GM18868 (cell line): ENCODE results near the gene TBX21.
"Not testable (repeated sequence)": the region's sequence is repeated elsewhere in the genome, so short reads cannot be mapped to it uniquely, and the experiment has no call there.

Experiments used
- ATAC-seq: cut with Tn5 transposase; IDR thresholded peaks from one replicate; pipeline ENCODE4 v1.9.1; 2021; ENCODE audit warnings: mild to moderate bottlenecking, moderate library complexity; ENCODE audit not compliant: unreplicated experiment

The TBX21 gene

DNA sequence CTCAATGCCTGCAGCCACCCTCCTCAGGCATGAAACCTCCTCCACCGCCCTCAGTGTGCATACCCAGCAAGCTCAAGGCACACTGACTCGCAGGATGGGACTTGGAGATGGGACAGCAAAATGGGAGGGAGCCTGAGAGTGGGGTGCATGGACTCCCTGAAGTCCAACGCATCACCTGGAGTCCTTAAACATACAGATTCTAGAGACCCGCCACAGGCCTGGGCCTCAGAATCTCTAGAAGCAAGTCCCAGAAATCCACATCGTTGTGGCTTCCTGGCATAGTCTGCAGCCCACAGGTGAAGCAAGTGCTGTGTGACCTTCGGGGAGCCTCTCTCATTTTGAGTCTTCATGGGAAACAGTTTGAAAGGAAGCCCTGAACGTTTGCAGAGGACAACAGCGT is 3.6 kb upstream of the TBX21 start:
- ATAC-seq: no peak

DNA sequence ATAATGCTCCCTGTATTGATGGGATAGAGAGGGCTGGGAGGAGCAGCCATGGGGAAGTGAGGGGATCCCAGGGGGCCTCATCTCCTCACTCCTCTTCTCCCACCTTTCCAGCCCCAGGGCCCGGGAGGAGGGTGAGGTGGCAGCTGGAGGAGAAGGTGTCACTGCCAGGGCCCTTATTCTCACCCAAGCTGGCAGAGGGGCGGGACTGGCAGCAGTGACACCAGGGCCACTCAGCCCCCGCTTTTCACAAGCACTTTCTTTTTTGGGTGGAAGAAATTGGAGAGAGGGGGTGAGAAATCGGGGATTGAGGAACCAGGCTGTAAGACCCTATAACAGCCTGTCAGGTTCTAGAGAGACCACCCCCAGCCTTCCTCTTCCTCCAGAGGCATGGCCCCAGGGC is 2.4 kb upstream of the TBX21 start:
- ATAC-seq: no peak

DNA sequence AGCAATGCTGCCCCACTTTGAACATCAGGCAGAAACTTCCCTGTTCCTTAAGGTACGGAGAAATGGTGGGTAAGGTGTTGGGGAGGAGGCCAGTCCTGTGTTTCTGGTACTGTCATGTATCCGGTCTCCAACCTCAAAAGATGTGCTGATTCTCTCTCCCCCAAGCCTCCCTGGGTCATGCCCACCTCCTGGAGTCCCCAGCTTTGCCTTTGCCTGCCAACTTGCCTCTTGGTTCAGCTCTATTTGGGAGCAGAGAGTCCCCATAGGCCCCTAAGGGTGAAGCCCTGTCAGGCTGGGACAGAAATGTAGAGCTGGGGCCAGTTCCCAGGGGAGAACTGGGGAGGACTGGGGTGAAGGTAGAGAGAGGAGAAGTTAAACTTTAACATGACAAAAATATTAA is 1.6 kb upstream of the TBX21 start:
- ATAC-seq: no peak

DNA sequence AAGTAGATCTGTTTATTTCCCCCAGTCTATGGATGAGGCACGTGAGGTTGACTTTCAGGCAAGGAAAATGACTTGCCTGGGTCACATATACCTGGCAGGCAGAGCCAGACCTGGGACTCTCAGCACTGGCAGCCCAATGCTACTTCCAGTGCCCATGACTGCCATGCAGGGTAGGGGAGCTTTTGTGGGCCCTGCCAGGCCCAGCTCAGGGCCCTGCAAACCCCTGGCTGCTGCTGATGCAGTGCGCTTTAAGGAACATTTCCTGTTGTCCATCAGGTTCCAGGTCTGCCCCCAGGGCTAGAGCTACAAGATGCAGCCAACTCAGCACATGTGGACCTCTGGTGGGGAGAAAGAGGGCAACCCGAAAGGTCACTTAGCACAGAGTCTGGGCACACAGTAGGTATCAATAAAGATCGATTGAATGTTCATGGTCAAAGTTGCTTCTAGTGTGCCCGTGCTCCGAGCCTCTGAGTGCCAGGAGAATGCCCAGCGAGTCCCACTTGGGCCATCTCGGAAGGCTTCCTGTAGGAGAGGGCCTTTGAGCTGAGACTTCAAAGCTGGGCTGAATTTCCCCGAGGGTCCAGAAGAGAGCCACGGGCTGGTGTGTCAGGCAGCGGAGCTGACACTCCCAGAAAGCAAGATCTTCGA is 513 bp upstream of the TBX21 start:
- ATAC-seq: no peak

DNA sequence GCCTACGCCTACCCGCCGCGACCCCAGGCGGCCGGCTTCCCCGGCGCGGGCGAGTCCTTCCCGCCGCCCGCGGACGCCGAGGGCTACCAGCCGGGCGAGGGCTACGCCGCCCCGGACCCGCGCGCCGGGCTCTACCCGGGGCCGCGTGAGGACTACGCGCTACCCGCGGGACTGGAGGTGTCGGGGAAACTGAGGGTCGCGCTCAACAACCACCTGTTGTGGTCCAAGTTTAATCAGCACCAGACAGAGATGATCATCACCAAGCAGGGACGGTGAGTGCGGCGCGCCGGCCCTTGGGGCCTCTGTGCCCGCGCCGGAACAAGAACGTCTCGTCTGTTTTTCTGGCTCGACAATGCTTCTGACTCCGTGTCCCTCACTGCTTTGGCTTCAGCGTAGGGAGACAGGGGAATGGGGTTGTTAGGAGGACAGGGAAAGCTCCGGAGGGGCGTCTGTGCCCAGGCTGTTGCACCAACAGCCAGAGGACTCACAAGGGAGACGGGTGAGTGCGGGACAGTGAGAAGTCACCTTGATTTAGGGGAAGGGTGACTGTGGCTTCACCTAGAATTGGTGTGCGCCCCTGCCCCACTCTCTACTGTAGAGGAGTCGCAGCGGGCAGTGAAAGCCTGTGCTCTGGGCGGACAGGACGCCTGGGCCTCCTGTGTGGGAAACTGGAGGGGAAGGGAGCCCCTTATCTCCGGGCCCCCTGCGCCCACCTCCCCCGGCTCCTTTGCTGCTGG is 806 bp downstream of the TBX21 start:
- ATAC-seq: peak; percentile 7

DNA sequence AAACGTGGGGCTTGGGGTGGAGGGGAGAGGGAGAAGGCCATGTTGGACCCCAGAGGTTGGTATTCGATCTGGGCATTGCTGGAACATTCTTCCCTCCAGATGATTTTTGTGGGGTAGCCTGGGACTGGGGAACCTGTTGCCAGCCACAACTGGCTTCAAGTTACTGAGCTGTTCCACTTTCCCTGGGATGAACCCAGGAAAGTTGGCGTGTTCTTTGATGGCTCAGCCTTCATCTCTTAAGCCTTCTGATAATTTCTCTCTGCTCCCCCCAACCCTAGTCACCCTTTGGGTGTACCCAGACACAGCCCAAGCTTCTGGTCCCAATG is 2.1 kb downstream of the TBX21 start:
- no peak for ATAC-seq

DNA sequence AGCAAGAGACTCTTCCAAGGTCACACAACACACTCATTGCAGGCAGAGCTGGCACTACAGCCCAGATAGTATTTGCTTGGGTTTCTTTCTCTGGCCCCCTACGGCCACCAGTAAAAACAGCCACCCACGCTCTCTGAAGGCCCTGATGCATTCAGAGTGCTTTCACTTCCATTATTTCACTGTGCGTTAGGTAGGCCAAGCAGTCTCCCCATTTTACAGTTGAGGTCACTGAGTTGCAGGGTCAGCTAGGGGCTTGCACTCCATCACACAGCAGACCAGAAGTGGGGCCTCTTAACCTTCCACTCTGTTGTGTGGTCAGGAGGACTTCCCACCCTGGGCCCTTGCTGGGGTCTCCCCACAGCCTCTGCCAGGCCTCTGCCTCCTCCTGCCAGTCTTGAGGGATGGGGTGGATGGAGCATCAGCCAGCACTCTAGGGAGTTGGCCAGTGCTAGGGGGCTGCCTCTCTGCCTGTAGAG is 2.5 kb downstream of the TBX21 start:
- peak; percentile 76 for ATAC-seq

DNA sequence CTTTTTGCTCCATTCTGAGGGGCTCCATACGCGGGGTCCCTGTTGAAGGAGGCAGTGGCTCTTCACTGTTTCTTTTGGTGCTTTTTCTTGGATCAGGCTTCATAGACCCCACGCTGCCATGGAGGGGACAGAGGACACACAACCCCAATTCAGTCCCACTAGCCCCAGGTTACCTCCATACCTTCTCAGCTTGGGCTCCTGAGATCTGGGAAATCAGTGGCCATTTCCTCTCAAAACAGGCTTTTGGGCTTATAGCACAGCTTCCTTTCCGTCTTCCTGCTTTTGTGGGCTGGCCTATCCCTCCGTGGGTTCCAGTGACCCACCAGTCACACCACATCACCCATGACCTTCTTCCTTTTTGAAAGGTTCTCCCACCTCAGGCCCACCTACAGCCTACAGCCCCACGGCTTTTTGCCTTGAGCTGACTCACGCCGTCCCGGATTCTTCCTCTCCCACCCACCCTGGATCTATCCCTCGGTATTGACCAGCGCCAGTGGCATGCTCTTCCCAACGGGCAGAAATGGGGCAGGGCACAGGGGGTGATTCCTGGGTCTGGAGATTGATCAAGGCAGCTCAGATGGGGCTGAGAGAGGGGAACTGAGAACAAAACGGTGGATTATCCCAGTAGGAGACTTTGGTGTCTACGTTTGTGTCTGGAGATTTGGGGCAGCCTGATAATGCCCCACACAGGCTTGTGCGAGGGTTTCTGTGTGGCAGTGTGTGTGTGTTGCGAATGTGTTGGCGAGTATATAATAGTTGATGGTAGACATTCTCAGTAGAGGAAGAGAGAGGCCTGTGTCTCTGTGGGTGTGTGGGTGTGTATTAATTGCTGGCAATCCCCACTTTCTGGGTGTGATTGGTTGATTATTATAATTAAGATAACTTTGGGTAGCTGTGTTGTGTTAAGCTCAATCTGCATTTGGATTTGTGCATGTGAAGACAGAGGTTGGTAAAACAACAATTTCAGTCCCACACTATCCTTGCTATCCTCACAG is 3.8 kb downstream of the TBX21 start:
- ATAC-seq: no peak

DNA sequence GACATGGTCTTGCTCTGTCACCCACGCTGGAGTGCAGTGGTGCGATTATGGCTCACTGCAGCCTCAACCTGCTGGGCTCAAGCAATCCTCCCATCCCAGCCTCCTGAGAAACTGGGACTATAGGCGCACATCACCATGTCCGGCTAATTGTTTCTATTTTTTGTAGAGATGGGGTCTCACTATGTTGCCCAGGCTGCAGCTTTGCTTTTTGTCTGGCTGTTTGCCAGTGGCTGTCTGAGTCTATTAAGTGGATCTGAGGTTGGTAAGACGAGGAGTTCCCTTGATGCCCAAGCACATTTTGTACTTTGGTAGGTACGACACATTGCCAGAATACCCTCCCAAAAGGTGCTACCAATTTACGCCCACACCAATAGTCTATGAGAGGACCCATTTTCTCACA is 5.1 kb downstream of the TBX21 start:
- no peak for ATAC-seq

DNA sequence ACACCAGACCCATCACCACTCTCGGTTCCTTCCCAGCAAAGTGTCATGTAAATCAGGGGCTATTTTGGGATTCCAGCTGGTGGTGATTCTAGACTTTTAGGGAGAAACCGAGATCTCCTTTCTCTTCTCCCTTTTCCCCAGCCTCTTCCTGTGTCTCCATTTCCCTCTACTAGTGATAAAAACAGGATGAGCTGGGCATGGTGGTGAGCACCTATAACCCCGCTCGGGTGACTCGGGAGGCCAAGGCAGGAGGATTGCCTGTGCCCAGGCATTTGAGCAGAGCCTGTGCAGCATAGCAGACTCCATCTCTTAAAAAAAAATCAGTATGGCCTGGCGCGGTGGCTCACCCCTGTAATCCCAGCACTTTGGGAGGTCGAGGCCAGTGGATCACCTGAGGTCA is 6.1 kb downstream of the TBX21 start:
- no peak for ATAC-seq

DNA sequence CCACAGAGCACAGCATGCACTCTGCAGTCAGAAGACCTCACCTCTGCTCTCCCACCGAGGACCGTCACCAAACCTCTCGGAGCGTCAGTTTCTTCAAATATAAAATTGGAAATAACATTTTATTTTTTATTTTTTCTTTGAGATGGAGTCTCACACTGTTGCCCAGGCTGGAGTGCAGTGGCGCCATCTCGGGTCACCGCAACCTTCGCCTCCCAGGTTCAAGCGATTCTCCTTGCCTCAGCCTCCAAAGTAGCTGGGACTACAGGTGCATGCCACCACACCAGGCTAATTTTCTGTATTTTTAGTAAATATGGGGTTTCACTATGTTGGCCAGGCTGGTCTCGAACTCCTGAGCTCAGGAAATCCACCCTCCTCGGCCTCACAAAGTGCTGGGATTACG is 6.9 kb downstream of the TBX21 start:
- not testable (repeated sequence) for ATAC-seq

DNA sequence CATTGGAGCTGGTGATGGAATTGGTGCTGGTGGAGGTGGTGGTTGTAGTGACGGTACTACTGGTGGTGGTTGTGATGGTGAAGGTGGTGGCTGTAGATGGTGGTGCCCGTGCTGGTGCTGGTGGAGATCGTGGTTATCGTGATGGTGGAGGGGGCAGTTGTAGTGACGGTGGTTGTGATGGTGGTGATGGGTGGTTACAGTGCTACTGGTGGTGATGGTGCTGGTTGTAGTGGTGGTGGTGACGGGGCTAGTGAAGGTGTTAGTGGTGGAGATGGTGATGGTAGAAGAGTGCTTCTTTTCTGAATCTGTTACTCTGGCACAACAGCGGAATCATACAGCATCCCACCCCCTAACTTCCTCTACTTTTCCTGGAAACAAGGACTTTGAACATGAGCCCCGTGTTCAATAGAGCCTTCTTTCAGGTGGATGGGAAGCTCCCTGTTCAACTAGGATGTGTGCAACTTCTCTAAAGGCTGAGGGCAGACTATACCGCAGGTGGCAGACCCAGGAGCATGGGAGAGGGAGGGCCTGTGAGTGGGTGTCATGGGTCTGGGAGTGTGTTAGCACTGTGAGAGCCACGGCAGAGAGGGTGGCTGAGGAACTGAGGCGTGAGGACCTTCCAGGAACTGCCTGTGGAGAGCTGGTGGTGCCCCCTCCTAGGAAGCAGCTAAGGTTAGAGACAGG is 8.2 kb downstream of the TBX21 start:
- ATAC-seq: no peak

DNA sequence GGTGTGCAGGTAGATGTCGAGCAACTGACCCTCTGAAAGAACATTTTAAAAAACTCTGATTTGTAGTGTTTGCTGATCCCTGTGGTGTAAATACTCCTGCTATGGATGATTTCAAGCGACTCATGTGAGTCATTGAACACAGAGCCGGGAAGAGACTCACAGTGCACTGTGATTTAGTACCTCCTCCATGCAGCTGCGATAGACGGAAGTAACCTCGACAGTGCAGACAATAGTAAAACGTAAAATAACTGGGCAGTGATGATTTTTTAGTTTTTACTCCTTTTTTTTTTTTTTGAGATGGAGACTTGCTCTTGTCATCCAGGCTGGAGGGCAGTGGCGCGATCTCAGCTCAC is 8.7 kb downstream of the TBX21 start:
- ATAC-seq: no peak

DNA sequence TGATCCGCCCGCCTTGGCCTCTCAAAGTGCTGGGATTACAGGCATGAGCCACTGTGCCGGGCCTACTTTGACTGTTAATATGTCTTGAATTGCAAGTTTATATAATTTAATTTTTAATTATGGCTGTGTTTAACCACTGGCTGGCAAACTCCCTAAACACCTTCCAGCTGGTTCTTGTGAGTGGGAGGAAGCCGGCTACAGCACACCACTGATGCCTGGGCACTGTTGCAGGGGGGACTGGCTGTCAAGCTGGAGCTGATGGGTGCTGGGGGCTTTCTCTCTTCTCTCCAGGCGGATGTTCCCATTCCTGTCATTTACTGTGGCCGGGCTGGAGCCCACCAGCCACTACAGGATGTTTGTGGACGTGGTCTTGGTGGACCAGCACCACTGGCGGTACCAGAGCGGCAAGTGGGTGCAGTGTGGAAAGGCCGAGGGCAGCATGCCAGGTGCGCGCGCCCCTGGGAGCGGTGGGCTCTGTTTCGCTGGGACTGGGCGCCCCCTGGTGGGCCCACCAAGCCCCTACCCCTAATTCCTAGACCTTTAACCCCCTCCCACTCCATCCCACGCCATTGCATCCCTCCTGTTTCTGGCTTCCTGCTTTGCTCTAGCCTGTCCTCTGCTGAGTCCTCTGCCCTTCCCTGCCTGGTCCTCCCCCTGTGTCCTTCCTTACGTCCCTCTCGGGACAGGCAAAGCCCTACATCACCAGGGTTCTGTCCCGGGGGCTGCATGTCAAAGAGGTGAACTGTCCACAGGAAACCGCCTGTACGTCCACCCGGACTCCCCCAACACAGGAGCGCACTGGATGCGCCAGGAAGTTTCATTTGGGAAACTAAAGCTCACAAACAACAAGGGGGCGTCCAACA is 9.5 kb downstream of the TBX21 start:
- ATAC-seq: no peak

DNA sequence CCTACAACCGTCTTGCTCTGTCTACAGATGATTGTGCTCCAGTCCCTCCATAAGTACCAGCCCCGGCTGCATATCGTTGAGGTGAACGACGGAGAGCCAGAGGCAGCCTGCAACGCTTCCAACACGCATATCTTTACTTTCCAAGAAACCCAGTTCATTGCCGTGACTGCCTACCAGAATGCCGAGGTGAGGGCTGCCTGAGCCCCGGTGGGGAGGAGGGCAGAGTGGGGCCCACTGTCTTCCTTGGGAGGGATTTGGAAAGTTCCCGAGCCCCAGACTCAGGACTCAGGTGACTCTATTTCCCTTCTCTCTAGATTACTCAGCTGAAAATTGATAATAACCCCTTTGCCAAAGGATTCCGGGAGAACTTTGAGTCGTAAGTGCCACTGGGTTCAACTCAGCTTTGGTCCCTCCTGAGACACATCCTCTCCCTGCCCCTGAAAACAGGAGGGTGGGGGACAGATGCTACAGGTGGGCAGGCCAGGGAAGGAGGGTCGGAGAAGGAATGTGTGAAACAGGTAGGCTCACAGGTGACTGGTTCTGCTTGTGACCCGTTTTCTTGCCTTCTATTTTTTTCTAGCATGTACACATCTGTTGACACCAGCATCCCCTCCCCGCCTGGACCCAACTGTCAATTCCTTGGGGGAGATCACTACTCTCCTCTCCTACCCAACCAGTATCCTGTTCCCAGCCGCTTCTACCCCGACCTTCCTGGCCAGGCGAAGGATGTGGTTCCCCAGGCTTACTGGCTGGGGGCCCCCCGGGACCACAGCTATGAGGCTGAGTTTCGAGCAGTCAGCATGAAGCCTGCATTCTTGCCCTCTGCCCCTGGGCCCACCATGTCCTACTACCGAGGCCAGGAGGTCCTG is 11.4 kb downstream of the TBX21 start:
- no peak for ATAC-seq

DNA sequence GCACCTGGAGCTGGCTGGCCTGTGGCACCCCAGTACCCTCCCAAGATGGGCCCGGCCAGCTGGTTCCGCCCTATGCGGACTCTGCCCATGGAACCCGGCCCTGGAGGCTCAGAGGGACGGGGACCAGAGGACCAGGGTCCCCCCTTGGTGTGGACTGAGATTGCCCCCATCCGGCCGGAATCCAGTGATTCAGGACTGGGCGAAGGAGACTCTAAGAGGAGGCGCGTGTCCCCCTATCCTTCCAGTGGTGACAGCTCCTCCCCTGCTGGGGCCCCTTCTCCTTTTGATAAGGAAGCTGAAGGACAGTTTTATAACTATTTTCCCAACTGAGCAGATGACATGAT is 12.0 kb downstream of the TBX21 start:
- no peak for ATAC-seq

DNA sequence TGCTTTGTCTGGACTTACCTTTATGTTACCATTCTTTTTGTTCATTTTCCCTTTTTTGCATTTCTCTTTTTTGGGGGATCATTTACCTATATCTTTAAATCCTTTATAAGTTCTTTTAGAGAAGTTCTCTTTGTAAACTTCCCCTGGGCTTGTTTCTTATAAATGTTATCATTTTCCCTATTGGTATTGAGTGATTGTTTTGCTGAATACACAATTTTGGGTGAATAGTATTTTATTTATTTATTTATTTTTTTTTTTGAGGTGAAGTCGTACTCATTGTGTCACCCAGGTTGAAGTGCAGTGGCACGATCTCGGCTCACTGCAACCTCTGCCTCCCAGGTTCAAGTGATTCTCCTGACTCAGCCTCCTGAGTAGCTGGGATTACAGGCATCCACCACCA is 18.4 kb downstream of the TBX21 start:
- no peak for ATAC-seq

DNA sequence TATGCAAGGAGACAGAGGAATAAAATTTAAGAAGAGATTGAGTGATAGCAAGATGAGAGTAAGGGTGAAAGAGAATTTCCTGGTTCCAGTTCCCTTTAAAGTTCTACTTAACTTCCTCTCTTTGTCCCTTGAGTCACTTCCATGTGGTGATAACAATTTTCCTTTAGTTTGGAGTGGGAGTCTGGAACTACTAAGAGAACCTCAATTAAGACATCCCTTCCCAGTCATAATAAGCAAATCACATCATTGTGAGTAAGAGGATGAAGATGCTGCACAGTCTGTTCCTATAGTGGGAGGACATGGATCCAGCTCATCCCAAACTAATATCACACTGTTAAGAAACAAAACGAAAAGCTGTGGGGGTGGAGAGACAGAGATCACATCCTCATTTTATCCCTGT is 24.4 kb downstream of the TBX21 start:
- ATAC-seq: no peak

DNA sequence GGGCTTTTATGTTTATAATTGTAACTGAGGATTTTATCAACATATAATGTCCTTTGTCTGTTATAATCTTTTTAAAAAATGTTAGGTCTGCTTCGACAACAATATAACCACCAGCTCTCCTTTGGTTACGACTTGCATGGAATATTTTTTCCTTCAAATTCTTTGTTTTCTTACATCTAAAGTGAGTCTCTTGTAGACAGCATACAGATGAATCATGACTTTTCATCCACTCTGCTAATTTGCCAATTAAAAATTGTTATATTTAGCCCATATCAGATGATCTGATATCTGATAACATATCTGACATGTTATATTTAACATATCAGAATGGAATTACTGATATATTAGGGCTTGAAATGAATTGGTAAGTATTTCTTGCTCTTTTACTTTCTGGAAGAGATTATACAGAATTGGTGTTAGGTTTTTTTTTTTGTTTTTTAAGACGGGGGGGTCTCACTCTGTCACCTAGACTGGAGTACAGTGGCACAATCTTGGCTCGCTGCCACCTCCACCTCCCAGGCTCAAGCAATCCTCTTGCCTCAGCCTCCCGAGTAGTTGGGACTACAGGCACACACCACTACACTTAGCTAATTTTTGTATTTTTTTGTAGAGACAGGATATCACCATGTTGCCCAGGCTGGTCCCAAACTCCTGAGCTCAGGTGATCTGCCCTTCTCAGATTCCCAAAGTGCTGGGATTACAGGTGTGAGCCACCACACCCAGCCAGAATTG is 27.5 kb downstream of the TBX21 start:
- ATAC-seq: no peak
